NCI-H526 (cell line): Measurements from ENCODE around the gene RYR1.
A peak's percentile ranks its signal among the peaks of the same experiment; 100 is the strongest.
"Not testable (repeated sequence)": the region's sequence is repeated elsewhere in the genome, so short reads cannot be mapped to it uniquely, and the experiment has no call there.

ENCODE experiments used
- DNase-seq, 2 experiments: peaks; one replicate each; lab custom pipeline; 2025; lab: John Stamatoyannopoulos, UW

The RYR1 gene

GRCh38 chr19:38616265-38616664 is 182.8 kb downstream of the RYR1 start:
- no peak for DNase-seq

- DNase-seq: peak in 1 of 2 experiments; percentile 53
These were observed 183.8 kb downstream of the RYR1 start for GRCh38 chr19:38617283-38617763.

DNA sequence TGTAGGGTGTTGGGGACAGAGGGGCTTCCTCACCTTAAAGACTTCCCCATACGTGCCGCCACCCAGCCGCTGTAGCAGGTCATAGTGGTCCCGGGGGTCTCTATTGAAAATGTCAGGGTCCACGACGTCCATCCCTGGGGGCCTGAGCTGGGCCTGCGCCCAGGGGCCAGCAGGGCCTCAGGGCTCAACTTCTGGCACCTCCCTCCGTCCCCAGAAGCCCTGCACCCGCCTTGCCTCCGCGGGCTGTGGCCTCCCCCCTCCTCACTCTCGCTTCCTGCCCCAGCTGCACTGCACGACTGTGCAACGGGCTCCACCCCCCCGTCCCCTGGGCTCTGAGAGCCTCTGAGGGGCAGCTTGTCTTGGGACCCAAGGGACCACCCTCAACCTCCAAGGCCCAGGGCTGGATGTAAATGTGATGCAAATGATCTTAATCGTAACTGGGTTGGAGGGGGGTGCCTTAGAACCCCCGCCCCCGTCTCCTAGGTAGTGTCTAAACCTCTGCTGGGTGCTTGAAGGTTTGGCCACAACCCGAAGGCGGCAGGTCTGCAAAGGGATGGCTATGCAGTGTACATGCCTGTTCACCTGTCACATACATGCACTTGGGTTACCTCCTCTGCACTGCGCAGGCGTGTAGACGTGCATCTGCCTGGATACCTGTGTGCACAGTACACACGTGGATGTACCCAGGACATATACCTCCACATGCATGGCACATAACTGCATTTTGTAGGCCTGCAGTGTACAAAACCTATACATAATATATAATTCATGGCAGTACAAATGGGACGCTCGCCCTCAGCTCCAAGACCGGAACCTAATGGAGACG is 184.5 kb downstream of the RYR1 start, which contains the start of gene MAP4K1:
MAP4K1 (minus strand) TSS at position 190 of the 826 bp plus-strand sequence; CDS start at position 132, 58 bp downstream.
- DNase-seq: peak; percentile 97 to 98

DNA sequence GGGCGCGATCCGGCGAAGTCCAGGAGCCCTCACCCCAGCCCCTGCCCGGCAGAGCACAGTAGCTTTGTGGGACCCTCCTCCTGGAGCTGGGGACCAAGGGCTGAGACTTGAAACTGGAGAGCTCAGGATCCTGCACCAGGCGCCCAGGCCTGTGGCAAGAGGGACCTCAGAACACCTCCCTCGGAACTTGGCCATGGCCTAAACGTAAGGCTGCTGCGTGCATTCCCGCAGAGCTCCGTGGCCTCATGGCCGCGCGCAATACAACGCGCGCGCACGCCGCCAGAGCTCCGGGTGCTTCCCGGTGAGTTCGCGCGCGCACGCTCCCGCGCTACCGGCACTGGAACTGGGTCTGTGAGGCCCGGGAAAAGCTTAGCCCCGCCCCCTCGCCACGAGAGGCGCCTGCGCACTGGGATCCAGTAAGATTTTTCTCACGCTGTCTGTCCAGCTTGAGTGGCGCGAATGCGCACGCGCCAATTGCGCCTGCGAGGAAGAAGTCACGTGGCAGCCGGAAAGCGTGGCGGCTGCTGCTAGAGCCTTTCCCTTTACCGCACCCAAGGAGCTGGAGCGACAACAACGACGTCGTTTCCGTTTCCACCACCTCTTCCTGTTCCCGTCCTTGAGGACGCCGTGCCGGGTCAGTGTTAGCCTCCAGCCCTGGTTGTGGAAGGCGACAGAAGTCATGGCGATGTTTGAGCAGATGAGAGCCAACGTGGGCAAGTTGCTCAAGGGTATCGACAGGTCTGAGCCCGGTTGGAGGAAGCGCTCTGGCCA is 185.3 kb downstream of the RYR1 start, which contains the start of gene EIF3K:
EIF3K (plus strand) TSS at position 599 of the 771 bp plus-strand sequence; CDS start at position 680, 81 bp downstream.
- peak; percentile 98 to 99 for DNase-seq

DNA sequence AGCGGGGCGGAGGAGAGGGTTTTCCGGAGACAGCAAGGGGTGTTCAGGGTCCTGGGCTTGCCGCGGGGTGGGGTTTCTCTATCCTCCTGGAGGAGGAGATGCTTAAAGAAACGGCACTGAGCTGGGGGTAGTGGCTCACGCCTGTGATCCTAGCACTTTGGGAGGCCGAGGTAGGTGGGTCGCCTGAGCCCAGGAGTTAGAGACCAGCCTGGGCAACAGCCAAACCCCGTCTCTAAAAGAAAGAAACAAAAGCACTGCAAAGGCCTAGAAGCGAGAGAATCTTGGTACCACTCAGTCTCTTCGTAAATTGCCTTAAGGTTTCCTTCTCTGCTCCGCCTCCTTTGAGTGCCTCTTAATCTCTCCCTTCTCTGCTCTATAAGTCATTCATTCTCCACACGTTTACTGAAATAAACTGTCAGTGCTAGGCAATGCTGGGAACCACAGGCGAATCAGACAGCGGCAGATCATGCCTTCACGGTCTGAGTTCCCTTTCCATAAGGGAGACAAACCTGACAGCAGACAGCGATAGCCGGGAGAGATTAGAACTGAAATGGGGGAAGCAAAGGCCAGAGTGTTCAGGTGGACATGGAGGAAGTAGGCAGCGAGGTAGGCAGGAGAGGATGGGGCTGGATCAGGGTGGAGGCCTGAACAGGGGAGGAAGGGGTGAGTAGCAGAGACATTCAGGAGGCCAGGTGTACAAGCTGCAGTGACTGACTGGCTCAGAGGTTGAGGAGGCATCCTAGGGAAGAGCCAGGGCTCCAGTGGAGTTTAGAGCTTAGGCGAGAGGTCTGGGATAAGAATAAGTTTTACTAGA is 186.1 kb downstream of the RYR1 start:
- DNase-seq: no peak

GRCh38 chr19:38624822-38625221 is 191.3 kb downstream of the RYR1 start:
- no peak for DNase-seq

GRCh38 chr19:38626401-38626800 is 192.9 kb downstream of the RYR1 start:
- no peak for DNase-seq

- no peak for DNase-seq
These were observed 196.1 kb downstream of the RYR1 start for GRCh38 chr19:38629568-38629967.

DNA sequence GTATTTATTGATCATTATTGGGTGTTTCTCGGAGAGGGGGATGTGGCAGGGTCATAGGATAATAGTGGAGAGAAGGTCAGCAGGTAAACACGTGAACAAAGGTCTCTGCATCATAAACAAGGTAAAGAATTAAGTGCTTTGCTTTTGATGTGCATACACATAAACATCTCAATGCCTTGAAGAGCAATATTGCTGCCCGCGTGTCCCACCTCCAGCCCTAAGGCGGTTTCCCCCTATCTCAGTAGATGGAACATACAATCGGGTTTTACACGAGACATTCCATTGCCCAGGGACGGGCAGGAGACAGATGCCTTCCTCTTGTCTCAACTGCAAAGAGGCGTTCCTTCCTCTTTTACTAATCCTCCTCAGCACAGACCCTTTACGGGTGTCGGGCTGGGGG is 197.8 kb downstream of the RYR1 start:
- not testable (repeated sequence) for DNase-seq

DNA sequence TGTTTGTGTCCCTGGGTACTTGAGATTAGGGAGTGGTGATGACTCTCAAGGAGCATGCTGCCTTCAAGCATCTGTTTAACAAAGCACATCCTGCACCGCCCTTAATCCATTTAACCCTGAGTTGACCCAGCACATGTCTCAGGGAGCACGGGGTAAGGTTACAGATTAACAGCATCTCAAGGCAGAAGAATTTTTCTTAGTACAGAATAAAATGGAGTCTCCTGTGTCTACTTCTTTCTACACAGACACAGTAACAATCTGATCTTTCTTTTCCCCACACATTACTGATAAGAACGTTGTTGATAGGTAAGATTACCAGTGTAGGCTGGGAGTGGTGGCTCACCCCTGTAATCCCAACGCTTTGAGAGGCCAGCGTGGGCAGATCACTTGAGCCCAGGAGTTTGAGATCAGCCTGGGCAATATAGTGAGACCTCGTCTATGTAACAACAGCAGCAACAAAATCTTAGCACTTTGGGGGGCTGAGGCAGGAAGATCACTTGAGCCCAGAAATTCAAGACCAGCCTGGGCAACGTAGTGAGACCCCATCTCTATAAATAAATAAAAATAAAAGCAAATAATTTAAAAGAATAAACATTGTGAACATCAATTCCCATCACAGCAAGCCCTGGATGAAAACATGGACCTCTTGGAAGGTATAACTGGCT is 198.5 kb downstream of the RYR1 start:
- not testable (repeated sequence) for DNase-seq

DNA sequence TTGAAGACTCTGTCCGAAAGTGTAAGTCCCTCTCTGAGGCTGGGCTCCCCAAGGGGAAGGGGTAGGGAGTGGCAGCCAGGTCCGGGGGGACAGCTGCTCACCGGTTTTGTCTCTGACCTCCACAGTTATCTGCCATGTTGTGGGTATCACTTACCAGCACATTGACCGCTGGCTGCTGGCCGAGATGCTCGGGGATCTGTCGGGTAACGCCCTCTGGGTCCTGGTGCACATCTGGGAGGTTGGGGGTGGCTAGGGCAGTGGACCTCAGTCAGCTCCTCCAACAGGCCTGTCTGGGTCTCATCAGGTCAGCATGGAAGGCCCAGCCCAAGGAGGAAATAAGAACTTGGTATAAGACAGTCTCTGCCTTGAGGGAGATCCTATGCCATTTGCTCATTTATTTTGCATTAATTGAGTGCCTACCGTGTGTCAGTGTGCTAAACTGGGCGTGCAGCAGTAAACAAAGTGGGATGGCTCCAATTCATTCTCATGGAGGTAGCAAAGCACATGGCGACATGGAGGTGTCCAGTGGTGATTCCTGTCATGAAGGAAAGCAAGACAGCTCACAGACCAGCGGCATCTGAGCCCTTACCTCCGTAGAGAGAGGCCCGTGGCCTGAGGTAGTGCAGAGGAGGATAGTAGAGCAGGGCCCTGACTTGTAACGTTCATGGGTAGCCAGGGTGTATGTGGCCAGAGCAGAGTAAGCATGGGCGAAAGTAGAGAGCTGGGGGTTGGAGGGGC is 199.2 kb downstream of the RYR1 start:
- no peak for DNase-seq

- peak; percentile 18 to 73 for DNase-seq
These were observed 201.4 kb downstream of the RYR1 start for GRCh38 chr19:38634757-38635482.

DNA sequence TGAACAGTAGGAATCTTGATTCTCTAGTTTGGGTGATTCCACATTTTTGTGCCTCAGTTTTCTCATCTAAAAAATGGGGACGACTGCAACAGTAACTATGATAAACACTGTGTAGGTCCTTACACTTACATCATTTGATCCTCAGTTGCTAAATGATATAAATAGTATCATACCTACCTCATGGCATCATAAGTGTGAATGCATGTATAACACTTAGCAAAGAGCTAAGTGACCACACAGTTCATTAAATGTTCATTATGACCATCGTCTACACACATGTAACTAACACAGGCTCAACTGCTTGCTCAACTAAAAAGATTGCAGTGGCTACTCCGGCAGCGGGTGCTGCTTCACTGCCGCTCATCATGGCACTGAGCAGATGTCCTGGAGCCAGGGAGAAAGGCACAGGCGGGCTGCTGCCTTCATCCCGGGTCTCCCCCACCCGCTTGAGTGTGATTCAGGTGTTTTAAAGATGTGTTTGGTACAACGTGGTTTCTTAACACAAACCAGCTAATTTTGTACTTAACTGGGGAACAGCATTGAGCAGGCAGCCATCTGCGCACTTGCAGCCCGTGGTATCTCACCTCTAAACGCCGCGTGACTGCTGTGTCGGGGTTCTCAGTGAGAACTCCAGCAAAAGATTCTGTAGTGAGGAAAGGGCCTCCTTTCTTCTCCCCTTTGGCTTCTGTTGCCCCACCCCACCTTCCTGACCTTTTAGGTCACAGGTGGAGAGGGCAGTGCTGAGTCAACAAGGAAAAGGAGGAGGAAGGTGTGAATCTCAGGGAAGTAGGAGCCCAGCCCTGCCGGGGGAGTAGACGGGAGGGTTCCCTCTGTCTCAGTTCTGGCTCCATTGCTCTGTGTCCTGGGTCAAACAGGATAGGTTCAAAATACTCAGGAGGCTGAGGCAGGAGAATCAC is 202.2 kb downstream of the RYR1 start:
- no peak for DNase-seq
